Osteocyte (in vitro differentiated cells): ENCODE data around the gene FOXD4L3. TPM values are rescaled to one million over a fixed set of nuclear protein-coding genes. Genes with fewer than 3 reads are reported as not detected.

Source experiments
- total RNA-seq: library from RNA; stranded (reverse); gene quantifications from 2 replicates; pipeline ENCODE4 v1.2.1, GENCODE V29; 2021

FOXD4L3 gene
- total RNA-seq, 1 donor from 2014 or later: not detected

Other genes with a start within 250 kb of the FOXD4L3 start
- 23.1 and 25.4 TPM in 2 replicates for gene ZNG1C, start 60.9 kb upstream of the FOXD4L3 start, total RNA-seq
- gene PGM5, start 53.7 kb downstream of the FOXD4L3 start, total RNA-seq: not detected in 2 replicates
- gene TMEM252, start 238.0 kb downstream of the FOXD4L3 start, total RNA-seq: not detected in 2 replicates